Fibroblast of villous mesenchyme (primary cell): ENCODE data around the gene PTHLH. TPM values are rescaled to one million over a fixed set of nuclear protein-coding genes. Genes with fewer than 3 reads are reported as not detected.
A peak's percentile ranks its signal among the peaks of the same experiment; 100 is the strongest.

ENCODE experiments used
- DNase-seq: peaks from one replicate; pipeline ENCODE4 v3.0.0-alpha.2; 2010; ENCODE audit warnings: low read depth
- H3K4me3 ChIP-seq: 2 replicates; pipeline ENCODE4 v1.5.1; 2011; ENCODE audit warnings: low read depth, mild to moderate bottlenecking, low read length
- total RNA-seq: library from RNA; depleted of rRNA; stranded (reverse); fragments of >200 nt; gene quantifications from 2 replicates; pipeline ENCODE4 v1.2.3, GENCODE V29; 2012
- TF ChIP-seq, protein P1 (sequence below): IDR thresholded peaks from 2 replicates; pipeline ENCODE4 v1.5.1; 2012; ENCODE audit warnings: low read depth, mild to moderate bottlenecking, low read length; ENCODE audit not compliant: insufficient read depth

PTHLH gene
- total RNA-seq, 1 donor, result 1.3 TPM

DNA sequence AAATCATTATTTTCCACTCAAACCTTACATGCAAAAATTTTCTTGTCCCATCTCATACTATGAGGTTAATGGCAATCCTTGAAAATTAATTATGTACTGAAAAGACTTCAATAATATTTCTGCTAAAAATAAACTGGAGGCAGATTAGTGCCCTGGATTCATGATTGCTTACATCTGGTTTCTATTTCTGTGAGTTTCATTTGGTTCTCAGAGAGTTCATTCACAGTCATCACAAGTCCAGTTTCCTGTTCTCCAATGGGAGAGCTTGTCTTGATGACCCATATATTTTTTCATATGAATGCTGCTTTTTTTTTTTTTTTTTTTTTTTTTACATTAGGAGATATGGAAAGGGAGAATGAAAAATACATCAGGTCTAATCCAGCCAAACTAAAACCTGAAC lies 6.6 kb upstream of the PTHLH start:
- TF ChIP-seq, protein P1, sequence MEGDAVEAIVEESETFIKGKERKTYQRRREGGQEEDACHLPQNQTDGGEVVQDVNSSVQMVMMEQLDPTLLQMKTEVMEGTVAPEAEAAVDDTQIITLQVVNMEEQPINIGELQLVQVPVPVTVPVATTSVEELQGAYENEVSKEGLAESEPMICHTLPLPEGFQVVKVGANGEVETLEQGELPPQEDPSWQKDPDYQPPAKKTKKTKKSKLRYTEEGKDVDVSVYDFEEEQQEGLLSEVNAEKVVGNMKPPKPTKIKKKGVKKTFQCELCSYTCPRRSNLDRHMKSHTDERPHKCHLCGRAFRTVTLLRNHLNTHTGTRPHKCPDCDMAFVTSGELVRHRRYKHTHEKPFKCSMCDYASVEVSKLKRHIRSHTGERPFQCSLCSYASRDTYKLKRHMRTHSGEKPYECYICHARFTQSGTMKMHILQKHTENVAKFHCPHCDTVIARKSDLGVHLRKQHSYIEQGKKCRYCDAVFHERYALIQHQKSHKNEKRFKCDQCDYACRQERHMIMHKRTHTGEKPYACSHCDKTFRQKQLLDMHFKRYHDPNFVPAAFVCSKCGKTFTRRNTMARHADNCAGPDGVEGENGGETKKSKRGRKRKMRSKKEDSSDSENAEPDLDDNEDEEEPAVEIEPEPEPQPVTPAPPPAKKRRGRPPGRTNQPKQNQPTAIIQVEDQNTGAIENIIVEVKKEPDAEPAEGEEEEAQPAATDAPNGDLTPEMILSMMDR, result no peak
- H3K4me3 ChIP-seq, result no peak overlapping the region
- no peak for DNase-seq

GRCh38 chr12:27975222-27976136 lies 2.9 kb upstream of the PTHLH start:
- DNase-seq, result peak; percentile 58
- TF ChIP-seq, protein P1, result no peak
- peak overlapping the region; percentile 34 for H3K4me3 ChIP-seq

DNA sequence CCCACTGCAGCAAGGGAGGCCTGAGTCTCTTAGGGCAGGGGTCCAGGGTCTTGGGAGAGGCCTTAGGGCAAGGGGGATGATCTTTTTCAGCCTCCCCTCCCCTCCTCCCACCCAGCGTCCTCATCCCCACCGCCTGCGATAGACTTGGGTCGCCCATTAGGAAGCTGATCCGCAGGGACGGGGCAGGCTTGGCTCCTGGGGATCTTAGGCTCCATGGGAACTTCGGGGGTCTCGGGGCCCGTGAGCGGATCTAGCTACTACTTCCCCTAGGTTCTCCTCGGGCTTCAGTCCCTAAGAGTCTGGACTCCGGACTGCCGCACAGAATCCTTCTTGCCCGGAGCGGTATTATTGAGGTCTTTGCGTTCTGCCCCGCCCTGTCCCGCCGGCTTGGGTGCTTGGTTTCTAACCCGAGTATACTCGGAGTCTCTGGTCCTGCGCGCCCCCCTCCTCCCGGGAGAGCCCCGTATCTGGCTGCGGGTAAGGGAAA lies 2.2 kb upstream of the PTHLH start:
- no peak for DNase-seq
- TF ChIP-seq, protein P1, result no peak
- H3K4me3 ChIP-seq, result peak overlapping the region; percentile 34

DNA sequence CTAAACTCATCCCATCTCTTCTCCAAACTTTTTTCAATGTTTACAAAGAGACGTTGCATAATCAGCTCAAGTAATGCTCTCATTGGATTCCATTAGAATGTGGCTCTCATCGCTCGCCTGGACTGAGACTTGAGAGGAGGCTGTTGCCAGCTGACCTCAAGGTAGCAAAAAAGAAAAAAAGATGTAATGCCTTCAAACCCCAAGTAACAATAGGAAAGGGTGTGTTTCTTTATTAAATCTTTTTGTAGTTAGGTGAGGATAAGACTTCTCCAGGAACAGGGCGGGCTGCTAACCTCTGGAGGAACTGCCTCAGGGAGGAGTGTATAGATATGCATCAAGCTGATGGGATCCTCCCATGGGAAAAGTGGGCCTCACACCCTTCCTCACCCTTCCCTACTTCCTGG lies 956 bp upstream of the PTHLH start:
- DNase-seq, result peak; percentile 35
- TF ChIP-seq, protein P1, result no peak
- H3K4me3 ChIP-seq, result no peak overlapping the region

- TF ChIP-seq, protein P1, result no peak
- DNase-seq, result no peak
- no peak overlapping the region for H3K4me3 ChIP-seq
Measured at GRCh38 chr12:27971606-27972005, 927 bp downstream of the PTHLH start.

DNA sequence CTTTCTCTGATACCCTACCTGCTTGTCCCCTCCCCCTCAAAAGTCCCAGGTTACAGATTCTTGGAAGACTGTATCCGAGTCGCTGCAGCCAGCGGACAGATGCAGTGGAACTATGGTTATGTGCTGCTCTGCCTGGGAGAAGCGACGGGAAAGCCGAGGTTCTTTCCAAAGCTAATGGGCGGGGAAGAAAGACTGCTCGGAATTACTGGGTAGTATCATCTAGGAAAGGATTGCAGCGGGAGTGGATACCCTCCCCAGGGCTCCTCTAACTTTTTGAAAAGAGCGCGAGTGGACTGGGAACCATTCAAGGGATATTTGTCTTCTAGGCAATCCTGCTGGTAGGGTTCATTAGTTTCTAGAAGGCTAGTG lies 1.4 kb downstream of the PTHLH start:
- peak; percentile 16 for DNase-seq
- H3K4me3 ChIP-seq, result peak overlapping the region; percentile 57

More for the DNA sequence above, 1.4 kb downstream of the PTHLH start:
- TF ChIP-seq, protein P1, result no peak
